ENCODE results near the gene MAB21L4.

Gene MAB21L4

GRCh38 chr2:240906141-240906910 lies 10.4 kb upstream of the MAB21L4 start, which contains the start of gene CROCC2:
TSS of gene CROCC2 (plus strand) at chr2:240906336. CDS start at chr2:240906514, 178 bp downstream.
- no peaks in the 10 kb centered on the region for H3K9me3 ChIP-seq
- no peak for DNase-seq
- no peaks in the 10 kb centered on the region for H3K36me3 ChIP-seq
- no peak for TF ChIP-seq CTCF (IDR thresholded peaks at IDR 0.05; ENCODE audit: low read depth, low read length)
- H3K4me3 ChIP-seq (ENCODE audit: low read depth, low read length), result no peak within 1 kb of the TSS; the same call in 1 of the 2 replicates
- H3K4me1 ChIP-seq, result no peaks in the 10 kb centered on the region
- H3K27me3 ChIP-seq, result no peaks in the 10 kb centered on the region

- no peak overlapping the region for H3K4me3 ChIP-seq (ENCODE audit: low read depth, low read length)
- no peak for DNase-seq
- H3K4me1 ChIP-seq, result no peaks in the 10 kb centered on the region
- TF ChIP-seq CTCF (IDR thresholded peaks at IDR 0.05; ENCODE audit: low read depth, low read length), result no peak
- no peaks in the 10 kb centered on the region for H3K9me3 ChIP-seq
- no peaks in the 10 kb centered on the region for H3K27me3 ChIP-seq
- H3K36me3 ChIP-seq, result no peaks in the 10 kb centered on the region
Observed at GRCh38 chr2:240905176-240905781, 9.3 kb upstream of the MAB21L4 start.

GRCh38 chr2:240904216-240905175 lies 8.5 kb upstream of the MAB21L4 start:
- H3K27me3 ChIP-seq, result no peaks in the 10 kb centered on the region
- TF ChIP-seq CTCF (IDR thresholded peaks at IDR 0.05; ENCODE audit: low read depth, low read length), result no peak
- no peak for DNase-seq
- no peaks in the 10 kb centered on the region for H3K4me1 ChIP-seq
- no peak overlapping the region for H3K4me3 ChIP-seq (ENCODE audit: low read depth, low read length)
- no peaks in the 10 kb centered on the region for H3K9me3 ChIP-seq
- no peaks in the 10 kb centered on the region for H3K36me3 ChIP-seq

GRCh38 chr2:240903191-240904060 lies 7.5 kb upstream of the MAB21L4 start:
- no peak for TF ChIP-seq CTCF (IDR thresholded peaks at IDR 0.05; ENCODE audit: low read depth, low read length)
- Histone ChIP-seq H3K36me3 (no peaks in the 10 kb centered on the region), H3K4me1 (no peaks in the 10 kb centered on the region), H3K27me3 (no peaks in the 10 kb centered on the region), H3K9me3 (no peaks in the 10 kb centered on the region), H3K4me3 (ENCODE audit: low read depth, low read length) (no peak overlapping the region)
- no peak for DNase-seq

GRCh38 chr2:240902615-240903041 lies 6.7 kb upstream of the MAB21L4 start:
- no peak for TF ChIP-seq CTCF (IDR thresholded peaks at IDR 0.05; ENCODE audit: low read depth, low read length)
- Histone ChIP-seq H3K4me3 (ENCODE audit: low read depth, low read length) (no peak overlapping the region), H3K9me3 (no peaks in the 10 kb centered on the region), H3K4me1 (no peaks in the 10 kb centered on the region), H3K36me3 (no peaks in the 10 kb centered on the region), H3K27me3 (no peaks in the 10 kb centered on the region)
- no peak for DNase-seq

All from BE2C (cell line).